ENCODE measurements around the gene DAB2IP. TPM values are rescaled to one million over a fixed set of nuclear protein-coding genes. Genes with fewer than 3 reads are reported as not detected.

DAB2IP gene
- total RNA-seq, 2 donors from 2014 or later, result 70.7 to 71.0 TPM

GRCh38 chr9:121660876-121661275 lies 9.4 kb downstream of the DAB2IP start:
- H3K4me1 Mint-ChIP-seq, result peaks cover 14% of the 10 kb centered on the region
- Histone ChIP-seq H3K27ac (ENCODE audit: low read depth, low read length) (no peak overlapping the region), H3K4me1 (ENCODE audit: control insufficient read depth, insufficient read depth, low read length) (peaks cover 4% of the 10 kb centered on the region), H3K27me3 (ENCODE audit: control insufficient read depth, insufficient read depth, low read length, poor library complexity, severe bottlenecking) (no peaks in the 10 kb centered on the region), H3K9me3 (ENCODE audit: control insufficient read depth, low read length) (no peaks in the 10 kb centered on the region), H3K4me3 (ENCODE audit: low read length) (no peak overlapping the region), H3K36me3 (ENCODE audit: control insufficient read depth, insufficient read depth, low read length) (peaks cover 24% of the 10 kb centered on the region), H3K9ac (ENCODE audit: extremely low read depth, low read length, poor library complexity, severe bottlenecking) (no peak overlapping the region)
- TF ChIP-seq, protein P1, sequence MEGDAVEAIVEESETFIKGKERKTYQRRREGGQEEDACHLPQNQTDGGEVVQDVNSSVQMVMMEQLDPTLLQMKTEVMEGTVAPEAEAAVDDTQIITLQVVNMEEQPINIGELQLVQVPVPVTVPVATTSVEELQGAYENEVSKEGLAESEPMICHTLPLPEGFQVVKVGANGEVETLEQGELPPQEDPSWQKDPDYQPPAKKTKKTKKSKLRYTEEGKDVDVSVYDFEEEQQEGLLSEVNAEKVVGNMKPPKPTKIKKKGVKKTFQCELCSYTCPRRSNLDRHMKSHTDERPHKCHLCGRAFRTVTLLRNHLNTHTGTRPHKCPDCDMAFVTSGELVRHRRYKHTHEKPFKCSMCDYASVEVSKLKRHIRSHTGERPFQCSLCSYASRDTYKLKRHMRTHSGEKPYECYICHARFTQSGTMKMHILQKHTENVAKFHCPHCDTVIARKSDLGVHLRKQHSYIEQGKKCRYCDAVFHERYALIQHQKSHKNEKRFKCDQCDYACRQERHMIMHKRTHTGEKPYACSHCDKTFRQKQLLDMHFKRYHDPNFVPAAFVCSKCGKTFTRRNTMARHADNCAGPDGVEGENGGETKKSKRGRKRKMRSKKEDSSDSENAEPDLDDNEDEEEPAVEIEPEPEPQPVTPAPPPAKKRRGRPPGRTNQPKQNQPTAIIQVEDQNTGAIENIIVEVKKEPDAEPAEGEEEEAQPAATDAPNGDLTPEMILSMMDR (conservative IDR thresholded peaks at IDR 0.05), result no peak
- H3K27ac Mint-ChIP-seq, result no peak overlapping the region
- H3K27me3 Mint-ChIP-seq (ENCODE audit: insufficient read depth), result no peaks in the 10 kb centered on the region
- no peaks in the 10 kb centered on the region for H3K9me3 Mint-ChIP-seq
- WGBS, 2 experiments (ENCODE audit: insufficient coverage in 1 of 2, insufficient read length in 1 of 2), result 97 to 100% methylated on average over 1 to 8 of the region's 8 CpGs
- no peak overlapping the region for H3K4me3 Mint-ChIP-seq
- DNase-seq, result no peak
- peaks cover 11% of the 10 kb centered on the region for H3K36me3 Mint-ChIP-seq (ENCODE audit: low read depth)

- 92% methylated on average over 5 of the region's 5 CpGs; no CpG with 5 or more reads in 1 of the 2 experiments for WGBS, 2 experiments (ENCODE audit: insufficient coverage in 1 of 2, insufficient read length in 1 of 2)
- Histone ChIP-seq H3K27ac (ENCODE audit: low read depth, low read length) (no peak overlapping the region), H3K4me1 (ENCODE audit: control insufficient read depth, insufficient read depth, low read length) (peaks cover 4% of the 10 kb centered on the region), H3K36me3 (ENCODE audit: control insufficient read depth, insufficient read depth, low read length) (peaks cover 22% of the 10 kb centered on the region), H3K9me3 (ENCODE audit: control insufficient read depth, low read length) (no peaks in the 10 kb centered on the region), H3K9ac (ENCODE audit: extremely low read depth, low read length, poor library complexity, severe bottlenecking) (no peak overlapping the region), H3K4me3 (ENCODE audit: low read length) (no peak overlapping the region), H3K27me3 (ENCODE audit: control insufficient read depth, insufficient read depth, low read length, poor library complexity, severe bottlenecking) (no peaks in the 10 kb centered on the region)
- Mint-ChIP-seq H3K36me3 (ENCODE audit: low read depth) (peaks cover 14% of the 10 kb centered on the region), H3K9me3 (no peaks in the 10 kb centered on the region), H3K27me3 (ENCODE audit: insufficient read depth) (no peaks in the 10 kb centered on the region), H3K27ac (no peak overlapping the region), H3K4me1 (peaks cover 14% of the 10 kb centered on the region), H3K4me3 (no peak overlapping the region)
- TF ChIP-seq, protein P1 (conservative IDR thresholded peaks at IDR 0.05), result no peak
- no peak for DNase-seq
These were observed 9.9 kb downstream of the DAB2IP start for GRCh38 chr9:121661328-121661727.

DNA sequence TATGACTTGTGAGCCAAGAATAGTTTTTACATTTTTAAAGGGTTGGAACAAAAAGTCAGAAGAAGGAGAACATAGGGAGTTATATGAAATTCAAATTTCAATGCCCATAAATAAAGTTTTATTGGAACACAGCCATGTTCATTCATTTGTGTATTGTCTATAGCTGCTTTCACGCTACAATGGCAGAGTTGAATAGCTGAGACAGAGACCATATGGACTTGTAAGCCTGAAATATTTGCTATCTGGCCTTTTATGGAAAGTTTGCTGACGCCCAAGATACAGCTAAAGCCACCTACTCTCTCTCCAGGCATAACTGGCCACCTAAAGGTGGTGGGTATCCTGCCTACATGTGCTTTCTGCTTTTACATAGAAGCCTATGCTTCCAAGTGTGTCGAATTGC lies 10.9 kb downstream of the DAB2IP start:
- no peak overlapping the region for H3K27ac ChIP-seq (ENCODE audit: low read depth, low read length)
- H3K9me3 ChIP-seq (ENCODE audit: control insufficient read depth, low read length), result no peaks in the 10 kb centered on the region
- H3K4me1 ChIP-seq (ENCODE audit: control insufficient read depth, insufficient read depth, low read length), result peaks cover 4% of the 10 kb centered on the region
- TF ChIP-seq, protein P1 (conservative IDR thresholded peaks at IDR 0.05), result no peak
- H3K27me3 ChIP-seq (ENCODE audit: control insufficient read depth, insufficient read depth, low read length, poor library complexity, severe bottlenecking), result no peaks in the 10 kb centered on the region
- Mint-ChIP-seq H3K9me3 (no peaks in the 10 kb centered on the region), H3K27me3 (ENCODE audit: insufficient read depth) (no peaks in the 10 kb centered on the region), H3K27ac (no peak overlapping the region), H3K4me1 (peaks cover 14% of the 10 kb centered on the region), H3K36me3 (ENCODE audit: low read depth) (peaks cover 15% of the 10 kb centered on the region), H3K4me3 (no peak overlapping the region)
- no peak overlapping the region for H3K4me3 ChIP-seq (ENCODE audit: low read length)
- H3K36me3 ChIP-seq (ENCODE audit: control insufficient read depth, insufficient read depth, low read length), result peaks cover 18% of the 10 kb centered on the region
- 89 to 100% methylated on average over 3 of the region's 3 CpGs for WGBS, 2 experiments (ENCODE audit: insufficient coverage in 1 of 2, insufficient read length in 1 of 2)
- H3K9ac ChIP-seq (ENCODE audit: extremely low read depth, low read length, poor library complexity, severe bottlenecking), result no peak overlapping the region
- no peak for DNase-seq
